HG03439 (cell line): ENCODE data around the gene CLCA2.

Experiments used
- ATAC-seq: cut with Tn5 transposase; IDR thresholded peaks from one replicate; pipeline ENCODE4 v1.9.1; 2021; ENCODE audit warnings: mild to moderate bottlenecking, moderate library complexity; ENCODE audit not compliant: unreplicated experiment

CLCA2 gene

GRCh38 chr1:86423873-86424272, at the start of gene CLCA2:
Gene CLCA2 (plus strand): TSS chr1:86424171. CDS start chr1:86424248, 77 bp downstream.
- no peak for ATAC-seq

- no peak for ATAC-seq
These were observed 48.3 kb upstream of the CLCA2 start for GRCh38 chr1:86375688-86376087.

- ATAC-seq = no peak
These were observed 46.6 kb upstream of the CLCA2 start for GRCh38 chr1:86377341-86377740.

- ATAC-seq = no peak
These were observed 45.2 kb upstream of the CLCA2 start for GRCh38 chr1:86378813-86379212.

GRCh38 chr1:86380257-86380861, 43.6 kb upstream of the CLCA2 start:
- ATAC-seq = no peak

GRCh38 chr1:86381223-86381622, 42.7 kb upstream of the CLCA2 start:
- no peak for ATAC-seq

GRCh38 chr1:86382878-86383277, 41.1 kb upstream of the CLCA2 start:
- no peak for ATAC-seq

GRCh38 chr1:86387916-86388627, 35.9 kb upstream of the CLCA2 start:
- ATAC-seq = no peak

- ATAC-seq = no peak
These were observed 35.2 kb upstream of the CLCA2 start for GRCh38 chr1:86388777-86389176.

- ATAC-seq = peak; percentile 83
These were observed 34.7 kb upstream of the CLCA2 start for GRCh38 chr1:86389307-86389706.

- ATAC-seq = no peak
These were observed 29.6 kb upstream of the CLCA2 start for GRCh38 chr1:86394416-86394815.

GRCh38 chr1:86395751-86396497, 28.0 kb upstream of the CLCA2 start, which contains the start of gene ODF2L:
Gene ODF2L (minus strand): TSS chr1:86396323. CDS start chr1:86387027, 9,296 bp downstream.
- peak; percentile 100 for ATAC-seq

GRCh38 chr1:86396498-86396890, 27.5 kb upstream of the CLCA2 start:
- peak; percentile 28 for ATAC-seq

- no peak for ATAC-seq
These were observed 14.5 kb upstream of the CLCA2 start for GRCh38 chr1:86409416-86410021.

GRCh38 chr1:86410879-86411278, 13.1 kb upstream of the CLCA2 start:
- ATAC-seq = no peak

- ATAC-seq = no peak
These were observed 7.6 kb upstream of the CLCA2 start for GRCh38 chr1:86416343-86416742.

GRCh38 chr1:86419277-86419903, 4.6 kb upstream of the CLCA2 start:
- peak; percentile 89 for ATAC-seq

- ATAC-seq = no peak
These were observed 2.2 kb upstream of the CLCA2 start for GRCh38 chr1:86421601-86422280.

- no peak for ATAC-seq
These were observed 498 bp upstream of the CLCA2 start for GRCh38 chr1:86423473-86423872.

- ATAC-seq = no peak
These were observed 5.3 kb downstream of the CLCA2 start for GRCh38 chr1:86429122-86429725.
